ENCODE measurements around the gene YKT6.

Gene YKT6

GRCh38 chr7:44257618-44258422 lies 57.0 kb downstream of the YKT6 start:
- in situ Hi-C loops (cut with MboI; ENCODE audit: low sequenced_read_pairs): no loop called here

GRCh38 chr7:44258423-44258760 lies 57.6 kb downstream of the YKT6 start:
- in situ Hi-C loops (cut with MboI; ENCODE audit: low sequenced_read_pairs): no loop called here

- in situ Hi-C loops (cut with MboI; ENCODE audit: low sequenced_read_pairs): no loop called here
Measured at GRCh38 chr7:44258865-44259546, 58.2 kb downstream of the YKT6 start.

- in situ Hi-C loops (cut with MboI; ENCODE audit: low sequenced_read_pairs): no loop called here
Measured at GRCh38 chr7:44259547-44260457, 59.0 kb downstream of the YKT6 start.

- in situ Hi-C loops (cut with MboI; ENCODE audit: low sequenced_read_pairs): no loop called here
Measured at GRCh38 chr7:44261240-44261639, 60.5 kb downstream of the YKT6 start.

- in situ Hi-C loops (cut with MboI; ENCODE audit: low sequenced_read_pairs): no loop called here
Measured at GRCh38 chr7:44262031-44262430, 61.3 kb downstream of the YKT6 start.

- in situ Hi-C loops (cut with MboI; ENCODE audit: low sequenced_read_pairs): no loop called here
Measured at GRCh38 chr7:44263326-44264082, 62.7 kb downstream of the YKT6 start.

All from hTERT RPE-1 (cell line).